ENCODE measurements around the gene ALDH1B1.
"Not testable (repeated sequence)": the region's sequence is repeated elsewhere in the genome, so short reads cannot be mapped to it uniquely, and the experiment has no call there.

ALDH1B1 gene

GRCh38 chr9:38387066-38387465 is 5.4 kb upstream of the ALDH1B1 start:
- no peak for DNase-seq (ENCODE audit: low spot score)

DNA sequence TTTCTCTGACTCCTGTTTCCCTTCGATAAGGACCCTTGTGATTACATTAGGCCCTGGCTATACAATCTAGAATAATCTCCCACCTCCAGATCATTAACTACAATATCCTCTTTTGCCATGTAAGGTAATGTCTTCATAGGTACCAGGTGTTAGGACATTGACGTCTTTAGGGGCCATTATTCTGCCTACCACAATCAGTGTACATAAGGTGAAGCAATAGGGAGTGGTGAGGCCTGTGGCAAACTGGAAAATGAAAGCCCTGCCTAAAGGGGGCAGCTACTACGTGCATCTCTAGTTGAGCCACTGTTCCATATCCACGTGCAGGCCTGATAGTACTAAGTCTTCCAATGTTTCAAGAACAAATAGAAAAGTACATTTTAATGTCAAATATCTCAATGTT is 4.8 kb upstream of the ALDH1B1 start:
- DNase-seq (ENCODE audit: low spot score): no peak

DNA sequence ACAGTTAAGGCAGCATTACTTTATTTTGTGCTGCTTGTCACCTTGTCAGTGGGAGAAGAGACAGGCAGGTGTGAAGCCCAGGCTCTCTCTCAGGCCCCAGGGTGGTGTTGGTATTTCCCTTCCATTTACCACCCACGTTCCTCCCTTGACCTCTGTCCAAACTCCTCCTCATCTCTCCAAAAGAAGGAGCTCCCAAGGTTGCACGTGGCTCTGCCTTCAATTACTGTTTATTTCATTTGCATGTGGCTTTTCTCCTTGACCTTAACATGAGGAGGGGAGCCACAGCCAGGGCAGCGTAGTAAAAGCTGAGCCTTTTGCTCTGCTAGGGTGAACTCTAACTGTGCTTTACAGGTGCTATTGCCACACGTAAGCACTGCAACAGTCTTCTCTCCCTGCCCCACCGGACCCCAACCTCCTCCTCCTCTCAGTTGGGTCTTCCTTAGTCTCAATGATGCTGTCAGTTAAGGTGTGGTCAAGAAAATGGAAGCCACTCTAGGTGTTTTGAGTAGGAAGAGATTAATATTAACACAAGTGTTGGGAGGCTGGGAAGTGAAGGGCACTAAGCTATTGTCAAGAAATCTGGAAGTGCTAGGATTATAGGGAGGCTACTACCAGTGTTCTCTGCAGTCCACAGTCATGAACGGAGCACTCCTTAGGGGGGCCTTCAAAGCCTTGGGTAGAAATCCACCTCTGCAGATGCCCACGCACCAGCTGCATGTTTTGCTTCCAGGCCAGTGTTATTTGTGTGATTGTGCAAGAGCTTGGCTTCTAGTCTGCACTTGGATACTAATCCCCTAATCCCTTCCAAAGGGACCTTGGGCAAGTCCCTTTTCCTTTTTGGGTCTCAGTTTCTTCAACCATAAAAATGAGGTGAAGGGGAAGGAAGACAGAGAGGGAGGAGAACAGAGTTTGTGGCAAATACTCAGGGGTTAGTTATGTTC is 3.9 kb upstream of the ALDH1B1 start:
- no peak for DNase-seq (ENCODE audit: low spot score)

DNA sequence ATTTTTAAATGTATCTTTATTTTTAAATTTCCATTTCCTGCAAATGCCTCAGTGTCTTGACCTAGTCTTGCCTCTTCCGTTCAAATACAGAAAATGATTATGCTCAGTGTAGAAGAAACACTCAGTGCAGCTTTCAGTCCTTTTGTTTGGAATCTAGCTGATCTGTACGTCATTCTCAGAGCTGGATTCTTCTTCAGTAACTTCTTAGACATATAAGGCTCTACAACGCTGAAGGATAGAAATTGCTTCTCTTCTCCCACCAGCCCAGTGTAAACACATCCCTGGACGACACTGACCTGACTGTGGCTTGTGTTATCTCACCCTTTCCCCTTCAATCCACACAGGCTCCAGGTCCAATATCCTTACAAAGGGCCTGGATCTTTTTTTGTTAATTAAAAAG is 3.2 kb upstream of the ALDH1B1 start:
- DNase-seq (ENCODE audit: low spot score): no peak

DNA sequence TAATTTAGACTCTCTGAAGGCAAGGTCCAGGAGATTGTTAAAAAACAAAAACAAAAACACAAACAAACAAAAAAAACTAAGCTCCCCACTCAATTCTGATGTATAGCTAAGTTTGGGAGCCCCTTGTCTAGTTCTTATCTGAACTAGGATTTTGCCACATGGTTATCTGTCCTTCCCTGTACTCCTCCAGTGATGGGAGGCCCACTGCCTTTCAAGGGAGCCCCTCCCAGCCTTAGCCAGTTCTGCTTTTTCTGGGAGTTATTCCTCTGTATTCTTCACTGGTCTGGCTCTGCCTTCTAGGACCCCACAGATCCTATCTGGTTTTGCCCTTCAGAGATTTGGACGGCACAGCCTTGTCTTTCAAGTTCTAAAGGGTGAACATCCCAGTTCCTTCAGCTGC is 2.1 kb upstream of the ALDH1B1 start:
- no peak for DNase-seq (ENCODE audit: low spot score)

DNA sequence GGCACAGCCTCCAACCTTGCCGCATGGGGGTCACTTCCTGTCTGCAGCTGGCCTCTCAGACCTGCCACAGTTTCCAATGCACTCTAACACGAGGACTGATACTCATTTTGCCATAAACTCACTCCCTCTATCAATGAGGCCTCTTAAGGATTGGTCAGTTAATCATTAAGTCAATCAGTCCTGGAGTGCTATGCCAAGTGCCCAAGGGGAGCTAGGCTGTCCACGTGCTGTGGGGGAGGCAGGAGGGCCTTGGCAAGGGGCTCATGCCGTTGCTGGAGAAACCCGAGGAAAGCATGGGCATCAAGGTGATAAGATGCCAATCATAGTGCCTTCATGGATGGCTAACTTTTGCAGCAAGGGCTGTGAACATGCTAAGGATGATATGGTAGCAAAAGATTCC is 1.7 kb upstream of the ALDH1B1 start:
- no peak for DNase-seq (ENCODE audit: low spot score)

GRCh38 chr9:38391278-38392118 is 1.0 kb upstream of the ALDH1B1 start:
- no peak for DNase-seq (ENCODE audit: low spot score)

DNA sequence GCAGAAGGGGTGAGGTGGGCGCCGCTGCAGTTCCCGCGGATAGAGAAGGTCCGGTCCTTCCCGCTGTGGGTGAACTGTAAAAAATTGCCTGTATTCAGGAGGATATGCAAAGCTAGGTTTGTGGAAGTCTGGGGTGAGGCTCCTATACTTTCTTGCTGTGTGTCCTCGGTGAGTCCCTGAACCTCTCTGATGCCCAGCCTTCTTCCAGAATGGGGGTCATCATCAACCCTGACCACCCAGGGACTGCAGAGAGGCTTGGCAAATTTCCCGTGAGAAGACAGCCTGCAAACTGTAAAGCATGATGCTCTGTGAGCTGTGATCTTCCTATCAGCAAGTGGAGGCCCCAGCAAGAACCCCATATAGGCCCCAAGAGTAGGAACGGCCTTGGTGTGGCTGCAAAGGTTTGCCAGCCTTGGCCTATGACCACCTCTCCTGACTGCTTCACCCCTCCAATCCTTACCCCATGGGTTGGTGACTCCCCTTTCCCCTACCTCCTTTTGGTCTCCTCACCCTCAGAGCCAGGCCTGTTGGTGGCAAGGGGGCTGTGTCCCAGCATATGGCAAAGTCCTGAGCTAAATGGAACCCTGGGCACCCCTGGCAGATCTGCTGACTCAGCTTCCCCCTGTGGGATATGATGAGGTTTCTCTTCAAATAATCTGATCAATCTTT is 760 bp downstream of the ALDH1B1 start:
- DNase-seq (ENCODE audit: low spot score): no peak

- no peak for DNase-seq (ENCODE audit: low spot score)
Observed at GRCh38 chr9:38394416-38394815, 1.9 kb downstream of the ALDH1B1 start.

GRCh38 chr9:38395653-38396370 is 3.3 kb downstream of the ALDH1B1 start:
- DNase-seq (ENCODE audit: low spot score): no peak

DNA sequence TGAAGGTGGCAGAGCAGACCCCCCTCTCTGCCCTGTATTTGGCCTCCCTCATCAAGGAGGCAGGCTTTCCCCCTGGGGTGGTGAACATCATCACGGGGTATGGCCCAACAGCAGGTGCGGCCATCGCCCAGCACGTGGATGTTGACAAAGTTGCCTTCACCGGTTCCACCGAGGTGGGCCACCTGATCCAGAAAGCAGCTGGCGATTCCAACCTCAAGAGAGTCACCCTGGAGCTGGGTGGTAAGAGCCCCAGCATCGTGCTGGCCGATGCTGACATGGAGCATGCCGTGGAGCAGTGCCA is 3.8 kb downstream of the ALDH1B1 start:
- no peak for DNase-seq (ENCODE audit: low spot score)

DNA sequence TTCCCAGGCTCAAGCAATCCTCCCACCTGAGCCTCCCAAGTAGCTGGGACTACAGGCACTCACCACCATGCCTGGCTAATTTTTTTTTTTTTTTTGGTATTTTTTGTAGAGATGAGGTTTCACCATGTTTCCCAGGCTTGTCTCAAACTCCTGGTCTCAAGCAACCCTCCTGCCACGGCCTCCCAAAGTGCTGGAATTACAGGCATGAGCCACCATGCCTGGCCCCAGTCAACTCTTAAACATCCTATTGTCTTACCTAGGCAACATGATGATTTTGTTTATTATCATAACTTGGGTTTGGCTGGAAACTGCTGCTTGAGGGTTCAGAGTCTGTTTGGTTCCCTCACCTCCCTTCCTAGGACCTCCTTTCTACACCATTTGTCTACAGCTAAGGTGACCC is 6.7 kb downstream of the ALDH1B1 start:
- DNase-seq (ENCODE audit: low spot score): not testable (repeated sequence)

- no peak for DNase-seq (ENCODE audit: low spot score)
Observed at GRCh38 chr9:38401994-38402393, 9.5 kb downstream of the ALDH1B1 start.

- DNase-seq (ENCODE audit: low spot score): no peak
Observed at GRCh38 chr9:38404314-38404713, 11.8 kb downstream of the ALDH1B1 start.

DNA sequence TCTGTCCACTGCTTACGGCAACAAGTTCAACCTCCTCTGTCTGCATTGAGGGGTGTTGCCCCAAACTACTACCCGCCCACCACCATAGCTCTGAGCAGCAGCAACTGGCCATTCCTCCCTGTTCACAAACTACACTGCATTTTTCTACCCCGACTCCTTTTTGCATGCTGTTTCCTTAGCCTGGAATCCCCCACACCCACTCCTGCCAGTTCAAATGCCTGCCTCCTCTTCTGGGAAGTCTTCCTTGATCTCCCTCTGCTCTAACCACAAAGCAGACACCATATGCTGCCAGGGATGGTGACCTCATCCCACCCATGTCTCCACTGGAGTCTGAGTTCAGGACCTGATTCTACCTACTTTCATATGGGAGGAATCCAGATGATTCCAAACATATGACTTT is 13.3 kb downstream of the ALDH1B1 start:
- DNase-seq (ENCODE audit: low spot score): no peak

DNA sequence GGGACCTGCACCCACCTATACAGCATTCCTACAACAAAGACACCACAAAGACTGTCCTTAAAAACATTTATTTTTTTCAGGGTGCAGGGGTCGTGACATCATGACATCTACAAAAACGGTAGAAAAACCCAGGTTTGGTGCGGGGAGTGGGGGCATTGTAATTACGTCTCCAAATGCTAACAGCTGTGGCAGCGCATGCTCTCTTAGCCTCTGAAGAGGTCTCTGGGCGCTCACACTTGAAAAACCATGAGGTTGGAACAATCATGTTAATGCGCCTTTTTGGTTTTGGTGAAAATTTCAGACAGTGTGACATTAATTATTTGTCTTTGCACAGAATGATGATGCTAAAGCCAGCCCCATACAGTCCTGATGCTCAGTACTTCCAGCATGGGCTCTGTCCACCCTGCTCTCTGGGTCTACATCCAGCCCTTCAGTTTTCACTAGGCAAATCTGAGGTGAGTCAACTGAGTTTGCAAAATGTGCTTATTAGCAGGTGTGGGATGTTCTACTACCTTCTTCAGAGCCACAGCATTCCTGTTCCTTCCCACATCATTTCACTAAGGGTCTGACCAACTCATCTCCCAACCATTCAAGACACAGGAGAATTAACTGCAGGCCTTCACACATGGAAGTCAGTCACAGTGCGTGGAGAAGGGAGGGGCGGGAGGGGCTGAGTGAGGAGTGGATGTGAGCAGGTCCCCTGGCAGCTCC is 14.1 kb downstream of the ALDH1B1 start:
- no peak for DNase-seq (ENCODE audit: low spot score)

DNA sequence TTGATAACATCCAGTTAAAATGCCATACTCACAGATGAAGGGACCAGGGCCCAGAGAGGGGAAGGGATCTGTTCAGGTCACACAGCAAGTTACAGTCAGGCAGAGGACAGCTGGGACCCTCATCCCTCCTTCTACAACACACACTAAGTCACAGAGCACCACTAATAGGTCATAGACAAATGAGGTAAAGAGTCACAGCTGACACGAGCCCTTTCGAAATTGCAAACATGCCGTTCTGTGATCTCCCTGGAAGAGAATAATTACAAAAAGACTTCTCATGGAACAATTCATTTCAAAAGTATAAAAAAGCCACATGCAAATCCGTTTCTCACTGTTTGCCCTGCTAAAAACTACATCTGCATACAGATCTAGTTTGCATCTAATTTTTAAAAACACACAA is 16.2 kb downstream of the ALDH1B1 start:
- DNase-seq (ENCODE audit: low spot score): no peak

DNA sequence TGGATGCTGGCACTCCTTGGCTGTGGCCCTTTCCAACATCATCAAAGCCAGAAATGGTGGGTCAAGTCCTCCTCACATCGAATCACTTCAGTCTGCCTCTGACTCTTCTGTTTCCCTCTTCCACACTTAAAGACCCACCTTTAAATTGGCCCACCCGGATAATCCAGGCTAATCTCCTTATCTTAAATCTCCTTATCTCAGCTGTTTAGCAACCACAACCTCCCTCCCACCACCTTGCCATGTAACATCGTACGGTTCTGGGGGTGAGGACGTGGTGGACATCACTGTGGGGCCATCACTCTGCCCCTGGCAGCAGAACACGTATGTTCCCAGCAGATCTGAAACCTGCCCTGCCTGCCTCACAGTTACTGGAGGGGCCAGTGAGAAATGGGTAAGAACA is 20.2 kb downstream of the ALDH1B1 start:
- DNase-seq (ENCODE audit: low spot score): no peak

GRCh38 chr9:38413283-38413682 is 20.8 kb downstream of the ALDH1B1 start:
- no peak for DNase-seq (ENCODE audit: low spot score)

DNA sequence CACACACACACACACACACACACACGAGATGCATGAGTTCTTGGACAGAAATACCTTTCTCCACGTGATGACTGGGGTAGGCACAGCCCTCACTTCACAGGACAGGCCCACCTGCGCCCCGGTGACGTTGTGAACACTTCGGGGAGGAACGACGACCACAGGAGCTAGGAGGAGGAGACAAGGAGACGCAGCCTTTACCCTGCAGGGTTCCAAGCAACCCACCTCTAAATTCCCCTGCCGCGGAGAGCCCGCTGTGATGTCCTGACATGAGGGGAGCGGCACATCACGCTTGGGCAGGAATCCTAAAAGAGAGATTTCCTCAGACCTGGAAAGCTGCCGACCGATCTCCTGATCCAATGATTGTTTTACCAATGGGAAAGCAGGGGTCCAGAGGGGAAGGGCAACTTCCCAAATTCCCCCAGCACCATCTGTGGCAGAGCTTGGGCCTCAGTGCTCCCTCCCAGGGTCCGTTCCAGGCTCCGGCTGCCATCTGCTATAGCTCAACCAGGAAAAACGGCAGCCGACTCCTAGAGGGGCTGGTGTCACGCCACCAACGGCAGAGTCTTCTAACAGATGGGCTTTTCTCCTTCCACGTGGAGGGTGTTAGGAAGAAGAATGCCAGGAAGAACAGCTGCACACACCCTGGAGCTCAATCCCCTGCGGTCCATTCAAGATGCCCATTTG is 21.7 kb downstream of the ALDH1B1 start:
- no peak for DNase-seq (ENCODE audit: low spot score)

- no peak for DNase-seq (ENCODE audit: low spot score)
Observed at GRCh38 chr9:38415856-38416255, 23.4 kb downstream of the ALDH1B1 start.

All from putamen (tissue), 1 donor.